Activated CD4-positive, alpha-beta T cell treated with anti-CD3 and anti-CD28 coated beads, Interleukin-2, amount 10 ng/mL, durations not matched to agents 7 days and 5 days (primary cell): Measurements from ENCODE around the gene REEP5. TPM values are rescaled to one million over a fixed set of nuclear protein-coding genes. Genes with fewer than 3 reads are reported as not detected.
A peak's percentile ranks its signal among the peaks of the same experiment; 100 is the strongest.
"Not testable (repeated sequence)": the region's sequence is repeated elsewhere in the genome, so short reads cannot be mapped to it uniquely, and the experiment has no call there.

Source experiments
- CTCF ChIA-PET: fragments of 350-600 bp; sonication (Branson Sonifier 250); formaldehyde crosslinking; loops from one replicate; lab custom pipeline; 2021; ENCODE audit warnings: antibody characterized with exemption; lab: Charles Lee
- POLR2A ChIA-PET: fragments of 350-600 bp; sonication (Branson Sonifier 250); formaldehyde crosslinking; loops from one replicate; lab custom pipeline; 2021; ENCODE audit warnings: antibody characterized with exemption; lab: Charles Lee
- DNase-seq: peaks from one replicate; pipeline ENCODE4 v3.0.0-alpha.2; 2020
- H3K27ac Mint-ChIP-seq: one replicate; pipeline ENCODE4 v1.8.0; 2021; ENCODE audit warnings: mild to moderate bottlenecking, moderate library complexity, mixed read lengths
- H3K27me3 Mint-ChIP-seq: one replicate; pipeline ENCODE4 v1.8.0; 2021; ENCODE audit warnings: mixed read lengths
- H3K36me3 Mint-ChIP-seq: one replicate; pipeline ENCODE4 v1.8.0; 2021; ENCODE audit warnings: low read depth, mixed read lengths
- H3K4me1 Mint-ChIP-seq: one replicate; pipeline ENCODE4 v1.8.0; 2021; ENCODE audit warnings: mixed read lengths
- H3K4me3 Mint-ChIP-seq: one replicate; pipeline ENCODE4 v1.8.0; 2021; ENCODE audit warnings: mild to moderate bottlenecking, moderate library complexity, mixed read lengths
- H3K9me3 Mint-ChIP-seq: one replicate; pipeline ENCODE4 v1.8.0; 2021; ENCODE audit warnings: mixed read lengths
- total RNA-seq, 2 experiments: library from RNA; stranded (reverse); gene quantifications; one replicate each; pipeline ENCODE4 v1.2.3, GENCODE V29; 2021

REEP5 gene
- total RNA-seq, 2 experiments from 2014 or later: 75.1 to 80.3 TPM

GRCh38 chr5:112908854-112909253 lies 13.2 kb downstream of the REEP5 start:
- CTCF ChIA-PET: interaction anchor here (0.8 to 4.2 kb wide), 2 partner anchors 12 to 48 kb away, joined by 3 to 14 read pairs; partner anchors contain the start of gene SRP19
- no peak for DNase-seq
- H3K4me3 Mint-ChIP-seq: no peak overlapping the region
- H3K9me3 Mint-ChIP-seq: no peaks in the 10 kb centered on the region
- no peak overlapping the region for H3K27ac Mint-ChIP-seq
- H3K27me3 Mint-ChIP-seq: no peaks in the 10 kb centered on the region
- peaks cover 60% of the 10 kb centered on the region for H3K36me3 Mint-ChIP-seq
- peaks cover 24% of the 10 kb centered on the region for H3K4me1 Mint-ChIP-seq
- POLR2A ChIA-PET: interaction anchor here (0.6 kb wide), 1 partner anchor 78 kb away, joined by 3 read pairs; no protein-coding TSS in a partner anchor

DNA sequence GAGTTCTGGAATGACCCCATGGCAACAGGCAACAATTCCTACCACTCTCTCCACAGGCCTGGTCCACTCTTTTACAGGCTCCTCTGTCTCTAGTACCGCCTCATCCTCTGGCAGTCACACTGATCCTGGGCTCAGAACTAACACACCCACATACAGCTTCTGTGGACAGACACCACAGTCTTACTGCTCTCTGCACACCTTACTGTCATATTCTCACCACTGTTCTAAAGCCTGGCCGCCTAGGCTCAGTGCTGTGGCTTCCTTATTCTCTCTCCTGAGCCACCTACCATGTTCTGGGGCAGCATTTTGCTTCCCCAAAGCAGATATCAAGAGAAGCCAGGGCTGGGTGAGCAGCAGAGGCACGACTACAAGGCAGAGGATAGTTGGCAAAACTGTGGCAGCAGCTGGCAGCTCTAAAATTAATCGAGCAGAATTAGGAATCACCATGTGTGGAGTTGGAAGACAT lies 14.8 kb downstream of the REEP5 start:
- Mint-ChIP-seq H3K27ac (no peak overlapping the region), H3K36me3 (peaks cover 55% of the 10 kb centered on the region), H3K4me3 (no peak overlapping the region), H3K27me3 (no peaks in the 10 kb centered on the region), H3K9me3 (no peaks in the 10 kb centered on the region), H3K4me1 (peaks cover 17% of the 10 kb centered on the region)
- no peak for DNase-seq
- ChIA-PET CTCF (interaction anchor here (0.7 to 4.2 kb wide), 4 partner anchors 10 to 472 kb away, joined by 3 to 14 read pairs (median 3); no protein-coding TSS in a partner anchor), POLR2A (no interaction called here)

GRCh38 chr5:112906637-112907036 lies 15.4 kb downstream of the REEP5 start:
- no peak overlapping the region for H3K27ac Mint-ChIP-seq
- H3K4me1 Mint-ChIP-seq: peaks cover 12% of the 10 kb centered on the region
- POLR2A ChIA-PET: no interaction called here
- no peak overlapping the region for H3K4me3 Mint-ChIP-seq
- H3K36me3 Mint-ChIP-seq: peaks cover 52% of the 10 kb centered on the region
- no peaks in the 10 kb centered on the region for H3K9me3 Mint-ChIP-seq
- DNase-seq: no peak
- H3K27me3 Mint-ChIP-seq: no peaks in the 10 kb centered on the region
- CTCF ChIA-PET: interaction anchor here (0.7 to 4.2 kb wide), 4 partner anchors 9 to 473 kb away, joined by 3 to 14 read pairs (median 3); no protein-coding TSS in a partner anchor

DNA sequence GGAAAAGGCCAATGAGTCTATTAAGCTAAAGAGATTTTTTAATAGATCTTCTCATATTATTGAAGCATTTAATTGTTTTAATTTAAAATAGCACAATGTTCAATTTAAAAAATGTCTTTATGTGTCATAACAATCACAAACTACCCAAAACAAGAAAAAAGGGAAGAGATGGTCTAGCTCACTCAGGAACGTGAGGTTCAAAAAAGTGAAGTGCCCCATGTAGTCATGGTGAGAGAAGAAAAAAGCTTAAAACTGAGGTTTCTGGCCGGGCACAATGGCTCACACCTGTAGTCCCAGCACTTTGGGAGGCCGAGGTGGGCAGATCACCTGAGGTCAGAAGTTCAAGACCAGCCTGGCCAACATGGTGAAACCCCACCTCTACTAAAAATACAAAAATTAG lies 17.0 kb downstream of the REEP5 start:
- H3K27ac Mint-ChIP-seq, H3K27me3 Mint-ChIP-seq, H3K9me3 Mint-ChIP-seq, POLR2A ChIA-PET, H3K4me3 Mint-ChIP-seq, DNase-seq: not testable (repeated sequence)
- peaks cover 14% of the 10 kb centered on the region for H3K4me1 Mint-ChIP-seq
- CTCF ChIA-PET: interaction anchor here (1.1 to 2.4 kb wide), 3 partner anchors 10 to 32 kb away, joined by 4 to 9 read pairs (median 5); no protein-coding TSS in a partner anchor
- peaks cover 52% of the 10 kb centered on the region for H3K36me3 Mint-ChIP-seq

DNA sequence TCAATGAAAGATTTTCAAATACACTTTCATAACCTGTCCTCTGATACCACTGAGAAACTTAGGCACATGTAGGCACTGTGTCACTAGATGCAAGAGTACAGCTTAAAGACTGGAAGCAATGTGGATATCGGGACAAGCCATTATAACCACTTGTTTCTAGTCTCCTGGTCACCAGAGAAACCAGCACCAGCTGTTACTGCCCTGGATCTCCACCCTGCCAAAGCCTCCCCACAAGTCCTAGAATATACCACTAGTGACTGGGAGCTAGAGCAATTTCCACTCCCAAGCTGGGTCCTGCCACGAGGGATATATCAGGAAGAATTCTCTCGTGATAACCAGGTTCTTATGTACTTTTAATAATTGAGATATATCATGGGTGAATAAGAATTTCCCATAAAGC lies 19.5 kb downstream of the REEP5 start:
- H3K27ac Mint-ChIP-seq: no peak overlapping the region
- H3K4me1 Mint-ChIP-seq: peaks cover 10% of the 10 kb centered on the region
- no peak for DNase-seq
- ChIA-PET CTCF (interaction anchor here (1.2 to 2.4 kb wide), 3 partner anchors 9 to 22 kb away, joined by 3 to 10 read pairs (median 5); no protein-coding TSS in a partner anchor), POLR2A (no interaction called here)
- H3K36me3 Mint-ChIP-seq: peaks cover 61% of the 10 kb centered on the region
- no peaks in the 10 kb centered on the region for H3K9me3 Mint-ChIP-seq
- no peaks in the 10 kb centered on the region for H3K27me3 Mint-ChIP-seq
- no peak overlapping the region for H3K4me3 Mint-ChIP-seq

DNA sequence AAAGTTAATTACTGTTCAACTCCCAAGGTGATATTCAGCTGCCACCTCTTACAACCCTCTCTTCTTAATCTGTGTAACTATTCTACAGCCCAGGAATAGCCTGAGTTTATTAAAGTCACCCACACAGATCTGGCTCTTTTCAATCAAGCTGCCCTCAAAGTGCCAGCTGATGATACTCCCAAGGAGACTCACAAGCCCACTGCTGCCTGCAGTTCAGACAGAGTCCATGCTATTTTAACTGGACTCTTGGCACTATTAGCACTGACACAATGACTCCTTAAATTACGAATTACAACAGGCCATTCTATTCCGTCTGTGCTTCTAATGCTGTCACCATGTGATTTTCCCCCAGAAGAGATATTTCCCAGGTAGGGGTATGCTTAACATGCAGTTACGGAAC lies 26.3 kb downstream of the REEP5 start:
- POLR2A ChIA-PET: no interaction called here
- H3K36me3 Mint-ChIP-seq: peaks cover 54% of the 10 kb centered on the region
- H3K27ac Mint-ChIP-seq: no peak overlapping the region
- DNase-seq: no peak
- H3K4me1 Mint-ChIP-seq: peaks cover 9% of the 10 kb centered on the region
- CTCF ChIA-PET: interaction anchor here (0.6 to 3.1 kb wide), 5 partner anchors 8 to 79 kb away, joined by 3 to 13 read pairs (median 3); partner anchors contain the start of gene REEP5
- no peak overlapping the region for H3K4me3 Mint-ChIP-seq
- no peaks in the 10 kb centered on the region for H3K27me3 Mint-ChIP-seq
- no peaks in the 10 kb centered on the region for H3K9me3 Mint-ChIP-seq

- Mint-ChIP-seq H3K4me3 (no peak overlapping the region), H3K36me3 (peaks cover 50% of the 10 kb centered on the region), H3K9me3 (no peaks in the 10 kb centered on the region), H3K27ac (no peak overlapping the region), H3K27me3 (no peaks in the 10 kb centered on the region), H3K4me1 (peaks cover 24% of the 10 kb centered on the region)
- ChIA-PET POLR2A (no interaction called here), CTCF (interaction anchor here (1.3 to 3.1 kb wide), 2 partner anchors 8 to 32 kb away, joined by 3 to 13 read pairs; partner anchors contain the start of gene SRP19)
- DNase-seq: no peak
Observed at GRCh38 chr5:112892776-112893175, 29.3 kb downstream of the REEP5 start.

DNA sequence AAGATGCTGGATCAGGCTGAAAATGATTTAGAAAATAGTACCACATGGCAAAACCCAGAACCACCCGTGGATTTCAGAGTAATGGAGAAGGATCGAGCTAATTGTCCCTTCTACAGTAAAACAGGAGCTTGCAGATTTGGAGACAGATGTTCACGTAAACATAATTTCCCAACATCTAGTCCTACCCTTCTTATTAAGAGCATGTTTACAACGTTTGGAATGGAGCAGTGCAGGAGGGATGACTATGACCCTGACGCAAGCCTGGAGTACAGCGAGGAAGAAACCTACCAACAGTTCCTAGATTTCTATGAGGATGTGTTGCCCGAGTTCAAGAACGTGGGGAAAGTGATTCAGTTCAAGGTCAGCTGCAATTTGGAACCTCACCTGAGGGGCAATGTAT lies 30.0 kb downstream of the REEP5 start:
- Mint-ChIP-seq H3K27ac (peak overlapping the region; percentile 10), H3K4me1 (peaks cover 30% of the 10 kb centered on the region), H3K36me3 (peaks cover 52% of the 10 kb centered on the region)
- H3K27me3 Mint-ChIP-seq, POLR2A ChIA-PET, H3K4me3 Mint-ChIP-seq, DNase-seq, H3K9me3 Mint-ChIP-seq: not testable (repeated sequence)
- CTCF ChIA-PET: interaction anchor here (1.3 kb wide), 1 partner anchor 31 kb away, joined by 3 read pairs; the partner anchor contains the start of gene SRP19

DNA sequence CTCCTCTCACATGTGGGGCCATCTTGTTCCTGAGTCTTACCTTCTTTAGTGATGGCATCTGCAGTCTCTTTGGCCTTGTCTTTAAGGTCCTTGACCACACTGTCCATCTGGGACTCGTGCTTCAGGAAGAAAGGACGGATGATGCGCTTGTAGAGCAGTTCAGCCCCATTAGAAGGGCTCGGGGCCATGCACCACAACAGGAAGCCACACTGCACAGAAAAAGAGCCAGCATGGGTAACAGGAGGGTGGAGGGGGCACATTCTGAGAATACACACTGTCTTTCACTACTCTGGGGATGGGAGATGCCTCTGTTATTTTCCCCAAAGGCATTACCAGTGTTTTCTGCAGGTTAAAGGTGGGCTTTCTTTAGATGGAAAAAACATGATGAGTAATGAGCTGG lies 35.1 kb downstream of the REEP5 start:
- ChIA-PET CTCF (interaction anchor here (1.3 to 2.5 kb wide), 2 partner anchors 8 to 20 kb away, joined by 3 to 15 read pairs; no protein-coding TSS in a partner anchor), POLR2A (interaction anchor here (0.5 to 0.7 kb wide), 2 partner anchors 39 to 339 kb away, joined by 3 to 4 read pairs; no protein-coding TSS in a partner anchor)
- H3K27me3 Mint-ChIP-seq: no peaks in the 10 kb centered on the region
- peak overlapping the region; percentile 87 for H3K27ac Mint-ChIP-seq
- peak overlapping the region; percentile 28 for H3K4me3 Mint-ChIP-seq
- peaks cover 39% of the 10 kb centered on the region for H3K4me1 Mint-ChIP-seq
- peaks cover 58% of the 10 kb centered on the region for H3K36me3 Mint-ChIP-seq
- H3K9me3 Mint-ChIP-seq: no peaks in the 10 kb centered on the region
- DNase-seq: peak; percentile 31

DNA sequence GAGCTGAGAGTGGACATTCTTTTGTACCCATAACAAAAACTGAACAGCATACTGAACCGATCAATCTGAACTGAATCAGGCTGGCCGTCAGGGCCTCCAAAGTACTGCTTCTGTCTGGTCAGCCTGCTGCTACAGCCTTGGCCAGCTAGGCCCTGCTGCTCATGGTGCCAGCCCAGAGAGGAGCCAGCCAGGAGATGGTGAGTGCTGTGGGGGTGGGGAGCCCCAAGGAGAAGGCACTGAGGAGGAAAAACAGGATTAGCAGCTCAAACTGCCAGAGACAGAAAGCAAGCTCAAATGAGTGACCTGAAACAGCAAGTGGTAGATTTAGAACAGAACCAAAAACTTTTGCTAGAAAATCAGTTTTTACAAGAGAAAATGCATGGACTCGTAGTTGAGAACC lies 37.0 kb downstream of the REEP5 start:
- Mint-ChIP-seq H3K27me3 (no peaks in the 10 kb centered on the region), H3K4me3 (no peak overlapping the region), H3K9me3 (peaks cover 2% of the 10 kb centered on the region), H3K4me1 (peaks cover 51% of the 10 kb centered on the region), H3K27ac (peak overlapping the region; percentile 48), H3K36me3 (peaks cover 54% of the 10 kb centered on the region)
- ChIA-PET CTCF (interaction anchor here (0.8 to 3.0 kb wide), 6 partner anchors 9 to 39 kb away, joined by 3 to 13 read pairs (median 4); no protein-coding TSS in a partner anchor), POLR2A (interaction anchor here (1.0 kb wide), 1 partner anchor 26 kb away, joined by 3 read pairs; no protein-coding TSS in a partner anchor)
- DNase-seq: no peak

DNA sequence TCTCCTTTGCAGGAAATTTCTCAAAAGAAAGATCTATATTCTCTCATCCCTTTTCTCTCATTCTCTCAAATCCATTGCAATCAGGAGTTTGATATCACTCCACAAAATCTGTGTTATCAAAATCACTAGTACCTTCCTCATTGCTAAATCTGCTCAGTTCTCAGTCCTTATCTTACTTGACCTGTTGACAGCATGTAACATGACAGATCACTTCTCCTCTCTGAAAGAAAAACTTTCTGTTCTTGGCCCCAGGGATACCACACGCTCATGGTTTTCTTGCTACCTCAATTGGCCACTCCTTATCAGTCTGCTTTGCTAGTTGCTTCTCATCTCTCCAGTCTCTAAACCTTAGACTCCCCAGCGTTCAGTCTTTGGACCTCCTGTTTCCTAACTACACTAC lies 38.8 kb downstream of the REEP5 start:
- H3K4me1 Mint-ChIP-seq: peaks cover 51% of the 10 kb centered on the region

GRCh38 chr5:112880219-112880964 lies 41.6 kb downstream of the REEP5 start:
- Mint-ChIP-seq H3K9me3 (peaks cover 2% of the 10 kb centered on the region), H3K4me1 (peaks cover 43% of the 10 kb centered on the region), H3K27me3 (no peaks in the 10 kb centered on the region), H3K4me3 (no peak overlapping the region), H3K27ac (peak overlapping the region; percentile 60), H3K36me3 (peaks cover 43% of the 10 kb centered on the region)
- POLR2A ChIA-PET: no interaction called here
- CTCF ChIA-PET: interaction anchor here (0.8 to 3.5 kb wide), 7 partner anchors 8 to 83 kb away, joined by 3 to 15 read pairs (median 4); no protein-coding TSS in a partner anchor
- no peak for DNase-seq

More for the DNA sequence above, 38.8 kb downstream of the REEP5 start:
- DNase-seq: no peak
- no peaks in the 10 kb centered on the region for H3K27me3 Mint-ChIP-seq
- H3K9me3 Mint-ChIP-seq: peaks cover 2% of the 10 kb centered on the region
- no peak overlapping the region for H3K4me3 Mint-ChIP-seq
- ChIA-PET POLR2A (interaction anchor here (0.9 kb wide), 1 partner anchor 22 kb away, joined by 3 read pairs; the partner anchor contains the start of gene SRP19), CTCF (interaction anchor here (1.2 to 2.0 kb wide), 2 partner anchors 16 to 31 kb away, joined by 4 read pairs; no protein-coding TSS in a partner anchor)
- no peak overlapping the region for H3K27ac Mint-ChIP-seq
- H3K36me3 Mint-ChIP-seq: peaks cover 53% of the 10 kb centered on the region
